HG03064 (cell line): ENCODE results near the gene ACO1.

Experiments used
- ATAC-seq: cut with Tn5 transposase; IDR thresholded peaks from one replicate; pipeline ENCODE4 v1.9.1; 2021; ENCODE audit warnings: low read depth; ENCODE audit not compliant: unreplicated experiment

Gene ACO1

GRCh38 chr9:32483343-32483742 lies 98.9 kb downstream of the ACO1 start:
- no peak for ATAC-seq

DNA sequence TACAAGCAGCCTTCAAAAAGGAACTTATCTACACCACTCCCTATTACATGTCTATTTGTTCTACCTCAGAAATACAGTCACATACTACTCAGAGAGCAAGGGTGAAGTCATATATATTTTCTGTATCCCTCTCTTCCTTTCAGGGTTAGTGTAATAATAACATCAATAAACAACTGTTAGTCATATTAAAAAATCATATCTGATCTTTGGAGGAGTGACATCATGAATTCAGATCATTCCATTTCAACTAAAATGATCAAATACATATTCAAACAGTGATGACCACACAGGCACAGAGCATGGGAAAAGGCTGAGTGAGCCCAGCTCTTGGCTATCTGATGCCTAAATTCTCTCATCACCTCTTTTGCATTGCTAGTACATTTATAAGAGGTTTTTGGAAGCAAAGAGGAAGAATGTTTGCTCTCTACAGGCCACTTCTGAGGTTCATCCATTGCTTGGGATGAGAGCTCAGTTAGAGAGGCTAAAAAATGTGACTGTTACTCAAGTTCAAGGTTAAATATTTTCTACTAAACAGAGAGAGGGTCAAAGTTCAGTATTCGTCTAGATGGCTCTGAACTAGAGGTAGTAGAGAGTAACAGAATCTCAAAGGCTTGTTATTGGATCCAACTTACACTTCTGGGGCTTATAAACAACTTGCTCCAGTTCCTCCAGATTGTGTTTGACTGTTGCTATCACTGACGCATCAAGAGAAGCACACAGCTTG lies 102.6 kb downstream of the ACO1 start:
- no peak for ATAC-seq

GRCh38 chr9:32487981-32488380 lies 103.5 kb downstream of the ACO1 start:
- no peak for ATAC-seq

DNA sequence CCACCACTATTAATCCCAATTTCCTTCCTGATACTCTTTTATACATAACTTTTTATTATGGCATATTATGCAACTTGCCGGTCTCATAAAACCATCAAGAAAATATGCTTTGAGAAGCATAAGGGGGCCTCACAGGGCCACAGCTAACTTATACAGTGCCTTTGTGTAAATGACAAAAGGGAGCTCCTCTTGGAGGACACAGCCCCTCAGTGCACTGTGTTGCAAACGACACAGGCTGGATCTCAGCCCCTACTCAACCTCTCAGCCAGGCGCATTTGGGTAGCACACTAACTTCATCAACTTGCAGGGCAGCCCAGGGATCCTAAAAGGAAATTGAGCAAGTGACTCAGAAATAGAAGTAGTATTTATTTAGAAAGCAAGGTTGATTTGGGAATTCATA lies 106.2 kb downstream of the ACO1 start:
- no peak for ATAC-seq

GRCh38 chr9:32497921-32498320 lies 113.5 kb downstream of the ACO1 start:
- ATAC-seq: no peak

GRCh38 chr9:32500768-32501167 lies 116.3 kb downstream of the ACO1 start:
- no peak for ATAC-seq

GRCh38 chr9:32501868-32502267 lies 117.4 kb downstream of the ACO1 start:
- ATAC-seq: no peak

DNA sequence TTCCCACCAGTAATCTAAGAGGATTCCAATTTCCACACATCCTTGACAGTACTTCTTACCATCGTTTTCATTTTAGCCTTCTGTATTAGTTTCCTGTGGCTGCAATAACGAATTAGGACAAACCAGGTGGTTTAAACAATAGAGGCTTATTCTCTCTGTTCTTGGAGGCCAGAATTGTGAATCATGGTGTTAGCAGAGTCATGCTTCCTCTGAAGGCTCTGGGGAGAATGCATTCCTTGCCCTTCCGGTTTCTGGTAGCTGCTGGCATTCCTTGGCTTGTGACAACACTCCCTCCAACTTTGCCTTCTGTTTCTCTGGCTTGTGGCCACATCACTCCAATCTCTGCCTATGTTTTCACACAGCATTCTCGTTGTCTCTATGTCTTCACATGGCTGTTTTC lies 118.0 kb downstream of the ACO1 start:
- ATAC-seq: no peak

- no peak for ATAC-seq
Measured at GRCh38 chr9:32503008-32503407, 118.6 kb downstream of the ACO1 start.
